ENCODE results near the gene ABHD12B. TPM values are rescaled to one million over a fixed set of nuclear protein-coding genes. Genes with fewer than 3 reads are reported as not detected.

Gene ABHD12B
- total and polyA plus RNA-seq, 9 of the 15 experiments (the other 6 are each of a cell fraction or from before 2014, with no cell fraction given), result not detected

DNA sequence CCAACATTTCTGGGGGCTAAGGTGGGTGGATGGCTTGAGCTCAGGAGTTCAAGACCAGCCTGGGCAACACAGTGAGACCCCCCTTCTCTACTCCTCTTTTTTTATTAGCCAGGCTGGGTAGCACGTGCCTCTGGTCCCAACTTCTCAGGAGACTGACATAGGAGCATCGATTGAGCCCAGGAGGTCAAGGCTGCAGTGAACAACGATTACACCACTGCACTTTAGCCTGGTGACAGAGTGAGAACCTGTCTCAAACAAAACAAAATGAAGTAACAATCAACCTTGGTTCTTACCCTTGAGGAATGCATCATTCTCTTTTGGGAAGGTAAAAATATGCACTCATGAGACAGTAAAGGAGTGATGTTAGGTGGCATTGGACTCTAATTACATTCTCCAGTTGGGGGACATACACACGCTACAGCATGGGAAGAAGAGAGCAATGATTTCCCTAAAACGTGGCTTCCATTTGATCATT, 37.0 kb upstream of the ABHD12B start:
- Histone ChIP-seq H3K36me3 (ENCODE audit: control insufficient read depth, insufficient read depth, low read length) (no peaks in the 10 kb centered on the region), H3K79me2 (ENCODE audit: control insufficient read depth, insufficient read depth, low read length) (no peaks in the 10 kb centered on the region), H3K4me2 (ENCODE audit: insufficient read depth, low read length) (no peak overlapping the region), H3K4me1 (replicated peaks in 1 of 2; ENCODE audit: control insufficient read depth in 2 of 2, insufficient read depth in 2 of 2, low read length in 2 of 2) (peaks cover 0 to 18% of the 10 kb centered on the region in 2 experiments; a peak in 3 of 5 replicates), H2AFZ (ENCODE audit: low read depth, low read length) (no peak overlapping the region), H3K27ac (ENCODE audit: extremely low read depth, low read depth, low read length) (no peak overlapping the region), H3K9ac (ENCODE audit: insufficient read depth in 1 of 2, low read depth in 2 of 2, low read length in 2 of 2) (no peak overlapping the region), H3K27me3 (ENCODE audit: control insufficient read depth in 2 of 2, insufficient read depth in 2 of 2, low read length in 2 of 2) (peaks cover 4 to 20% of the 10 kb centered on the region in 2 experiments; a peak in 3 of 5 replicates), H3K4me3 (no peak overlapping the region), H4K20me1 (replicated peaks; ENCODE audit: control insufficient read depth, insufficient read depth, low read length) (peaks cover 5% of the 10 kb centered on the region; the same call in 1 of the 2 replicates), H3K9me3 (replicated peaks; ENCODE audit: control insufficient read depth, insufficient read depth, low read depth, low read length) (no peaks in the 10 kb centered on the region), H3K9me1 (ENCODE audit: control insufficient read depth, insufficient read depth, low read length) (no peaks in the 10 kb centered on the region)
- ATAC-seq (no peak), FAIRE-seq (no peak), DNase-seq (ENCODE audit: extremely low read depth in 1 of 4, low spot score in 3 of 4) (no peak)
- ChIA-PET CTCF (ENCODE audit: low intra/inter-chr PET ratio) (no interaction called here), POLR2A (interaction anchor here (1.4 kb wide), 1 partner anchor 18 kb away, joined by 3 read pairs; no protein-coding TSS in a partner anchor)
- intact Hi-C loops (cut with micrococcal nuclease) (no loop called here), in situ Hi-C loops (cut with MboI) (no loop called here)
- TF ChIP-seq ZNF551 (CRISPR knock-in tag; IDR thresholded peaks at IDR 0.05) (no peak), CHD4 (IDR thresholded peaks at IDR 0.05; ENCODE audit: insufficient read depth, insufficient replicate concordance, low read depth, low read length, poor library complexity, severe bottlenecking) (no peak)
- no TSS peak for BruUV-seq (replicated peaks)
- WGBS (ENCODE audit: insufficient coverage, low coverage, missing lambda C conversion rate), result 3% methylated on average over 5 of the region's 5 CpGs

DNA sequence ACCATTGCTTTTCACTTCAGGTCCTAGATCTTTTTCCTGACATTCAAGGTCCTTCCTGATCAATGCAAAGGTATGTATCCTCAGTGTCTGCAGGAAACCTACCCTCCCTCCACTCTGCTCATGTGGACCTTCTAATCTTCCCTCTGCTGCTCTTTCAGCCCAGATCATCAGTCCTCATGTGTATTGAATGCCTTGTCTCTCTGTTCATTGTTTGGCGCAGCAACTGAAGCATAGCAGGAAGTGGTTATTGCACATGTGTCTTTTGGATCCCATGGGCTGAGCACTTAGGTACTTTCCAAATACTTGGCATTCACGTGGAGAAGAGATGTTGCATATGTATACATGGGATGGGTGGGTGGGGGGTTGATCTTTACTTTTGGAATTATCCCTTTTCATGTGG, 36.6 kb upstream of the ABHD12B start:
- Histone ChIP-seq H3K9me1 (ENCODE audit: control insufficient read depth, insufficient read depth, low read length) (no peaks in the 10 kb centered on the region), H3K4me3 (no peak overlapping the region), H3K27ac (ENCODE audit: extremely low read depth, low read depth, low read length) (no peak overlapping the region), H3K9me3 (replicated peaks; ENCODE audit: control insufficient read depth, insufficient read depth, low read depth, low read length) (no peaks in the 10 kb centered on the region), H3K36me3 (ENCODE audit: control insufficient read depth, insufficient read depth, low read length) (no peaks in the 10 kb centered on the region), H3K9ac (ENCODE audit: insufficient read depth in 1 of 2, low read depth in 2 of 2, low read length in 2 of 2) (no peak overlapping the region), H3K79me2 (ENCODE audit: control insufficient read depth, insufficient read depth, low read length) (no peaks in the 10 kb centered on the region), H2AFZ (ENCODE audit: low read depth, low read length) (no peak overlapping the region), H4K20me1 (replicated peaks; ENCODE audit: control insufficient read depth, insufficient read depth, low read length) (peaks cover 5% of the 10 kb centered on the region; the same call in 1 of the 2 replicates), H3K4me1 (replicated peaks in 1 of 2; ENCODE audit: control insufficient read depth in 2 of 2, insufficient read depth in 2 of 2, low read length in 2 of 2) (peaks cover 0 to 13% of the 10 kb centered on the region in 2 experiments; a peak in 3 of 5 replicates), H3K4me2 (ENCODE audit: insufficient read depth, low read length) (no peak overlapping the region), H3K27me3 (ENCODE audit: control insufficient read depth in 2 of 2, insufficient read depth in 2 of 2, low read length in 2 of 2) (peaks cover 4 to 16% of the 10 kb centered on the region in 2 experiments; a peak in 3 of 5 replicates)
- POLR2A ChIA-PET, result interaction anchor here (1.4 kb wide), 1 partner anchor 17 kb away, joined by 3 read pairs; no protein-coding TSS in a partner anchor
- CTCF ChIA-PET (ENCODE audit: low intra/inter-chr PET ratio), result no interaction called here
- BruUV-seq (replicated peaks), result no TSS peak
- intact Hi-C loops (cut with micrococcal nuclease) (no loop called here), in situ Hi-C loops (cut with MboI) (no loop called here)
- ATAC-seq (no peak), DNase-seq (ENCODE audit: extremely low read depth in 1 of 4, low spot score in 3 of 4) (no peak), FAIRE-seq (no peak)
- 4% methylated on average over 2 of the region's 2 CpGs for WGBS (ENCODE audit: insufficient coverage, low coverage, missing lambda C conversion rate)
- TF ChIP-seq ZNF830 (CRISPR knock-in tag; IDR thresholded peaks at IDR 0.05) (no peak), DDX20 (tag; IDR thresholded peaks at IDR 0.05; ENCODE audit: low read depth) (no peak), RBM25 (IDR thresholded peaks at IDR 0.05; ENCODE audit: low read depth, low read length, severe bottlenecking) (no peak), STAT5B (CRISPR knock-in tag; IDR thresholded peaks at IDR 0.05) (no peak), NR2C2 (CRISPR knock-in tag; IDR thresholded peaks at IDR 0.05) (no peak), NR2C2 (tag; IDR thresholded peaks at IDR 0.05) (no peak), ZNF766 (CRISPR knock-in tag; conservative IDR thresholded peaks at IDR 0.05) (no peak), ZNF263 (CRISPR knock-in tag; IDR thresholded peaks at IDR 0.05; ENCODE audit: borderline replicate concordance) (no peak), PRPF4 (IDR thresholded peaks at IDR 0.05; ENCODE audit: insufficient read depth, low read depth, low read length, poor library complexity, severe bottlenecking) (no peak), ESRRB (CRISPR knock-in tag; IDR thresholded peaks at IDR 0.05; ENCODE audit: borderline replicate concordance) (no peak)
- TF ChIP-seq, protein P1, sequence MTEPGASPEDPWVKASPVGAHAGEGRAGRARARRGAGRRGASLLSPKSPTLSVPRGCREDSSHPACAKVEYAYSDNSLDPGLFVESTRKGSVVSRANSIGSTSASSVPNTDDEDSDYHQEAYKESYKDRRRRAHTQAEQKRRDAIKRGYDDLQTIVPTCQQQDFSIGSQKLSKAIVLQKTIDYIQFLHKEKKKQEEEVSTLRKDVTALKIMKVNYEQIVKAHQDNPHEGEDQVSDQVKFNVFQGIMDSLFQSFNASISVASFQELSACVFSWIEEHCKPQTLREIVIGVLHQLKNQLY (CRISPR knock-in tag; conservative IDR thresholded peaks at IDR 0.05), result no peak
